ENCODE data around the gene RBP3. TPM values are rescaled to one million over a fixed set of nuclear protein-coding genes. Genes with fewer than 3 reads are reported as not detected.

Gene RBP3
- total RNA-seq, 1 donor from 2014 or later: not detected

- no peak overlapping the region for H3K9ac ChIP-seq
- no peaks in the 10 kb centered on the region for H3K4me1 ChIP-seq
- no peak overlapping the region for H2AFZ ChIP-seq (replicated peaks)
- H3K9me3 ChIP-seq (ENCODE audit: low read depth): no peaks in the 10 kb centered on the region
- Mint-ChIP-seq H3K4me1 (peaks cover 11% of the 10 kb centered on the region), H3K27me3 (ENCODE audit: insufficient read depth, low read depth) (peaks cover 14% of the 10 kb centered on the region), H3K9me3 (peaks cover 3% of the 10 kb centered on the region), H3K4me3 (no peak overlapping the region), H3K27ac (no peak overlapping the region), H3K36me3 (no peaks in the 10 kb centered on the region)
- H3K79me2 ChIP-seq (ENCODE audit: low read depth): no peaks in the 10 kb centered on the region
- H4K20me1 ChIP-seq (ENCODE audit: low read depth): no peaks in the 10 kb centered on the region
- no peaks in the 10 kb centered on the region for H3F3A ChIP-seq (ENCODE audit: low read depth)
- no peaks in the 10 kb centered on the region for H3K27me3 ChIP-seq
- no peak overlapping the region for H3K4me3 ChIP-seq
- no peak for DNase-seq (ENCODE audit: low spot score)
- no peak overlapping the region for H3K27ac ChIP-seq
- H3K4me2 ChIP-seq: no peak overlapping the region
- TF ChIP-seq EZH2phosphoT487 (IDR thresholded peaks at IDR 0.05): no peak
- no peak for TF ChIP-seq EZH2 (IDR thresholded peaks at IDR 0.05)
- no peak for TF ChIP-seq CTCF (IDR thresholded peaks at IDR 0.05)
- no peaks in the 10 kb centered on the region for H3K36me3 ChIP-seq
Observed at GRCh38 chr10:47332371-47332770, 15.8 kb upstream of the RBP3 start.

DNA sequence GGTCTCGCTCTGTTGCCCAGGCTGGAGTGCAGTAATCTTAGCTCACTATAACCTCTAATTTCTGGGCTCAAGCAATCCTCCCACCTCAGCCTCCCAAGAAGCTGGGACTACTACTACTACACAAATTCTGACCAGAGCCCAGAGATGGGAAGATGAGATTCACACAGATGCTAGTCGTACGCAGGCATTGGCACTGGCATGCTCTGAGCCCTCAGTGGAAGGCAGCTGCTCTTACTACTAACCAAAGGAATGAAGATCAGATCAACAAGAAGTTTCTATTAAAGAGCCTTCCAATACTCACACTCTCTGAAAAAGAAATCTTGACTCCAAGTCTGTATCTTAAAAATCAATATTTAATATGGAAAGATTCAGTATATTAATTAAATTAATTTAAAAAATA is 15.2 kb upstream of the RBP3 start:
- H3F3A ChIP-seq (ENCODE audit: low read depth): no peaks in the 10 kb centered on the region

GRCh38 chr10:47333532-47333931 is 14.6 kb upstream of the RBP3 start:
- H3K27me3 ChIP-seq: no peaks in the 10 kb centered on the region
- no peak for TF ChIP-seq EZH2phosphoT487 (IDR thresholded peaks at IDR 0.05)
- no peak for TF ChIP-seq EZH2 (IDR thresholded peaks at IDR 0.05)
- H3K27ac ChIP-seq: no peak overlapping the region
- no peak overlapping the region for H2AFZ ChIP-seq (replicated peaks)
- no peak overlapping the region for H3K9ac ChIP-seq
- no peaks in the 10 kb centered on the region for H3K79me2 ChIP-seq (ENCODE audit: low read depth)
- no peak overlapping the region for H3K4me3 Mint-ChIP-seq
- no peaks in the 10 kb centered on the region for H3K4me1 ChIP-seq
- no peaks in the 10 kb centered on the region for H3F3A ChIP-seq (ENCODE audit: low read depth)
- peaks cover under 1% of the 10 kb centered on the region for H3K9me3 Mint-ChIP-seq
- H3K4me2 ChIP-seq: no peak overlapping the region
- no peaks in the 10 kb centered on the region for H3K36me3 ChIP-seq
- no peak for DNase-seq (ENCODE audit: low spot score)
- H3K4me1 Mint-ChIP-seq: peaks cover 11% of the 10 kb centered on the region
- H3K27ac Mint-ChIP-seq: no peak overlapping the region
- peaks cover 10% of the 10 kb centered on the region for H3K27me3 Mint-ChIP-seq (ENCODE audit: insufficient read depth, low read depth)
- no peaks in the 10 kb centered on the region for H4K20me1 ChIP-seq (ENCODE audit: low read depth)
- no peaks in the 10 kb centered on the region for H3K9me3 ChIP-seq (ENCODE audit: low read depth)
- no peak overlapping the region for H3K4me3 ChIP-seq
- H3K36me3 Mint-ChIP-seq: no peaks in the 10 kb centered on the region

More for the DNA sequence above, 15.2 kb upstream of the RBP3 start:
- H2AFZ ChIP-seq (replicated peaks): no peak overlapping the region
- no peak overlapping the region for H3K9ac ChIP-seq
- no peak for DNase-seq (ENCODE audit: low spot score)
- H3K4me1 ChIP-seq: no peaks in the 10 kb centered on the region
- no peaks in the 10 kb centered on the region for H3K27me3 ChIP-seq
- no peak overlapping the region for H3K4me3 ChIP-seq
- H3K36me3 ChIP-seq: no peaks in the 10 kb centered on the region
- no peak overlapping the region for H3K4me2 ChIP-seq
- no peak for TF ChIP-seq CTCF (IDR thresholded peaks at IDR 0.05)
- TF ChIP-seq EZH2phosphoT487 (IDR thresholded peaks at IDR 0.05): no peak
- TF ChIP-seq EZH2 (IDR thresholded peaks at IDR 0.05): no peak
- peaks cover 11% of the 10 kb centered on the region for H3K27me3 Mint-ChIP-seq (ENCODE audit: insufficient read depth, low read depth)
- no peak overlapping the region for H3K27ac ChIP-seq
- peaks cover 11% of the 10 kb centered on the region for H3K4me1 Mint-ChIP-seq
- H3K9me3 ChIP-seq (ENCODE audit: low read depth): no peaks in the 10 kb centered on the region
- no peaks in the 10 kb centered on the region for H3K79me2 ChIP-seq (ENCODE audit: low read depth)
- H4K20me1 ChIP-seq (ENCODE audit: low read depth): no peaks in the 10 kb centered on the region
- peaks cover 3% of the 10 kb centered on the region for H3K9me3 Mint-ChIP-seq
- H3K27ac Mint-ChIP-seq: no peak overlapping the region
- no peak overlapping the region for H3K4me3 Mint-ChIP-seq
- no peaks in the 10 kb centered on the region for H3K36me3 Mint-ChIP-seq

DNA sequence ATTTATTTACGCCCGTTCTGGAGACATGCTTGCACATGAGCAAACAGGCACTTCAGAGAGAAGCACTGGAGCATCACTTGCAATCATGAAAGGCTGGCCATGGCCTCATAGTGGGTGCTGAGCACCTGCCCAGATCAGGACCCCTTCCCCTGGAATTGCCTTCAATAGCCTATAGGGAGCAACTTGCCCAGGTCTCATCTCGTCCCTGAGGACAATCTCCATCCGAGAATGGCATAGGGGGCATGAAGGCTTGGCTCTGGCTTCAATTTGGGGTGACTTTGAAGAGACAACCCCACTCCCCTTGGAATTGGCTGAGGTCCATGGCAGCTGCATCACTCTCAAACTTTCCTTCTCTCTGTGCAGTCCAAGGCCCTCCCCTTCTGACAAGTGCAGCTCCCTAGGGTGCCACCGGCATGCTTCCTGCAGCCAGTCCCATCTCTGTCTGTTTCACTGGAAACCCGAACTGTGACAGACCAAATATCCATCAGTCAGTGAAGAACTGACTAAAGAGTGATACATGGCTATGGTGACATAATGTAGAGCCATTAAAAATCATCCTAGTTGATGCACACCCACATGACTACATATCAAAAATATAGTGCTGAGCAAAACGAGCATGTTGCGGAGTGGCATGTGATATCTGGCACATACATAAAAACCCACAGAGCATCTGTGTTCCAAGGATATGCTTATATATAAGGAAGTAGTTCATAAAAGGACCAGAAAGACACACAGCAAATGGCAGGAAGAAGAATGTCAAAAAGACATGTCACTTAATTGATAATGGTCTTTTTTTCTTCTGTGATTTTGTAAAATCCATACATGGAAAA is 13.5 kb upstream of the RBP3 start:
- H3K27ac ChIP-seq: no peak overlapping the region
- no peaks in the 10 kb centered on the region for H3K79me2 ChIP-seq (ENCODE audit: low read depth)
- H3K27me3 Mint-ChIP-seq (ENCODE audit: insufficient read depth, low read depth): peaks cover 12% of the 10 kb centered on the region
- no peaks in the 10 kb centered on the region for H3K9me3 Mint-ChIP-seq
- H3K4me1 ChIP-seq: no peaks in the 10 kb centered on the region
- no peaks in the 10 kb centered on the region for H4K20me1 ChIP-seq (ENCODE audit: low read depth)
- H3K36me3 ChIP-seq: no peaks in the 10 kb centered on the region
- no peaks in the 10 kb centered on the region for H3K36me3 Mint-ChIP-seq
- H3F3A ChIP-seq (ENCODE audit: low read depth): no peaks in the 10 kb centered on the region
- no peak overlapping the region for H3K4me3 Mint-ChIP-seq
- no peaks in the 10 kb centered on the region for H3K27me3 ChIP-seq
- DNase-seq (ENCODE audit: low spot score): no peak
- H3K4me2 ChIP-seq: no peak overlapping the region
- H3K4me3 ChIP-seq: no peak overlapping the region
- H3K4me1 Mint-ChIP-seq: peaks cover 11% of the 10 kb centered on the region
- no peak overlapping the region for H3K27ac Mint-ChIP-seq
- TF ChIP-seq CTCF (IDR thresholded peaks at IDR 0.05) (no peak), EZH2phosphoT487 (IDR thresholded peaks at IDR 0.05) (no peak), EZH2 (IDR thresholded peaks at IDR 0.05) (no peak)
- no peak overlapping the region for H3K9ac ChIP-seq
- H3K9me3 ChIP-seq (ENCODE audit: low read depth): no peaks in the 10 kb centered on the region
- no peak overlapping the region for H2AFZ ChIP-seq (replicated peaks)
